ENCODE results near the gene IFI30.
A peak's percentile ranks its signal among the peaks of the same experiment; 100 is the strongest.
"Not testable (repeated sequence)": the region's sequence is repeated elsewhere in the genome, so short reads cannot be mapped to it uniquely, and the experiment has no call there.

Gene IFI30

GRCh38 chr19:18203408-18203862 is 29.8 kb downstream of the IFI30 start:
- DNase-seq (ENCODE audit: low read depth) = peak; percentile 37

DNA sequence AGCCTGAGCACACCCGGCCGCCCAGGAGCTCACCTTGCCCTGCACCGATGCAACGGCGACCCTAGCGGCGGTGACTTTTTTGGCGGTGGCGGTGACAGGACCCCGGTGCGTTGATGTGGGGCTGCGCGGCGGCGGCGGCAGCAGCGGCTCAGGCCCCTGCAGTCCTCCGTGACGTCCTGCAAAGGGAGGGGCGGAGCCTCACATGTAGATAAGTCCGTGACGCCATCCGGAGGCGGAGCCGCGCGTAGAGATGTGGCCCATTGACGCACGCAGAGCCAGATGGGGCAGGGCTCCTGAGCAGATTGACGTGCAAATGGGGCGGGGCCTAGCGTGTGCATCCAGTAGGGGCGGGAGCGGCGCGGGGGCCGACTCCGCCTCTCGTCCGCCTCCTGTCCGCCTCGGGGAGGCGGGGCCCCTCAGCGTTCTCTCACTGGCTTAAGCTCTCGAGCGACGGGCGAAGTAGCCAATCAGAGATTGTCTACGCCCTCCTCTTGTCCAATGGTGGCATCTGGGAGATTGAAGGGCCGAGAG is 30.3 kb downstream of the IFI30 start, which contains the start of gene RAB3A:
RAB3A (minus strand) TSS at position 180 of the 531 bp plus-strand sequence. CDS start 1,302 bp downstream, outside the sequence.
- peak; percentile 99 for DNase-seq (ENCODE audit: low read depth)

DNA sequence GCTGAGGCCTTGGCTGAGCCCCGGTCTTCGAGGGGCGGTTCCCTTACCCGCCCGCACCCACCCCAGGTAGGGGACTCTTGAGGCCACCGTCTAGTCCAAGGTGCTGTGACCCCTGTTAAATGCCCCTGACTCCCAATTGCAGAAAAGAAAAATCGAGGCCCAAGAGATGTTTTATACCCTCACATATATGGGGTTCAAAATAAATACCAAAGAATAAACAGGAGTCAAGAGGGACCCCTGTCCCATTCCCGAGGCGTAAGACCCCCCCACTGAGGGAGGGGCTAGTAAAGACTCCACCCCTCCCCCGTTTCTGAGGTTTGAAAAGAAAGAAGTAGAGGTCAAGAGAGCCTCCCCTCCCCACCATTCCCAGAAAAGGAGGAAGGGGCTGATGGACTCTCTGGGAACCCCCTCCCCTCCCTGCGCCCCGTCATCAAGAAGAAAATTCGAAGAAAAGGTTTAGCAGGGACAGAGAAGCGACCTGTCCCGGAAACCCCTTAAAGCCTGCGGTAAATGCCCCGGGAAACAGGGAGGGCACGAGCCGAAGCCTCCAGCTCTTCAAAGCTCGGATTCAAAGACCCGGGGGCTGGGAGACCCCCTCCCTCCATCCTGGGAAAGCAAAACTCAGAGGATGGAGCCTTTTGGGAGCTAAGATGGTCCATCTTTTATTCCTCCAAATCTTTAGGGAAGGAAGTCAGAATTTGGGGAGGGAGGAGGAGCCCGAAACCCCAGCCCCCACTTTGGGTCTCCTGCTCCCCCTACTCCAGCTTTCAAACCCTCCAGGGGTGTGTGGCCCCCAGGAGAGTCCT is 31.0 kb downstream of the IFI30 start:
- no peak for DNase-seq (ENCODE audit: low read depth)

- DNase-seq (ENCODE audit: low read depth) = peak; percentile 54
These were observed 31.7 kb downstream of the IFI30 start for GRCh38 chr19:18205200-18205892.

DNA sequence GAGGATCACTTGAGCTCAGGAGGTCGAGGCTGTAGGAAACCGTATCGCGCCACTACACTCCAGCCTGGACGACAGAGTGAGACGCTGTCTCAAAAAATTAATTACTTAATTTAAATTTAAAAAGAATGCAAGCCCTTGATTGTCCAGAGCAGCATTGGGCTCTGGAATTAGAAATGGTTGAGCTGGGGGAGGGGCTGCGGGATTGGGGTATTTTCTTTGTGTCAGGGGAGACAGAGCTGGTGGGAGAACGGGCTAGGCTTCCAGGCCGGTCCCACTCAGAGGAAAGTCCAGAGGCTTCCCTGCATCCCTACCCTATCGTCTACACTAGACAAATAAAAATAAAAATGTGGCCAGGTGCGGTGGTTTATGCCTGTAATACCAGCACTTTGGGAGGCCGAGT is 32.4 kb downstream of the IFI30 start:
- DNase-seq (ENCODE audit: low read depth) = no peak

DNA sequence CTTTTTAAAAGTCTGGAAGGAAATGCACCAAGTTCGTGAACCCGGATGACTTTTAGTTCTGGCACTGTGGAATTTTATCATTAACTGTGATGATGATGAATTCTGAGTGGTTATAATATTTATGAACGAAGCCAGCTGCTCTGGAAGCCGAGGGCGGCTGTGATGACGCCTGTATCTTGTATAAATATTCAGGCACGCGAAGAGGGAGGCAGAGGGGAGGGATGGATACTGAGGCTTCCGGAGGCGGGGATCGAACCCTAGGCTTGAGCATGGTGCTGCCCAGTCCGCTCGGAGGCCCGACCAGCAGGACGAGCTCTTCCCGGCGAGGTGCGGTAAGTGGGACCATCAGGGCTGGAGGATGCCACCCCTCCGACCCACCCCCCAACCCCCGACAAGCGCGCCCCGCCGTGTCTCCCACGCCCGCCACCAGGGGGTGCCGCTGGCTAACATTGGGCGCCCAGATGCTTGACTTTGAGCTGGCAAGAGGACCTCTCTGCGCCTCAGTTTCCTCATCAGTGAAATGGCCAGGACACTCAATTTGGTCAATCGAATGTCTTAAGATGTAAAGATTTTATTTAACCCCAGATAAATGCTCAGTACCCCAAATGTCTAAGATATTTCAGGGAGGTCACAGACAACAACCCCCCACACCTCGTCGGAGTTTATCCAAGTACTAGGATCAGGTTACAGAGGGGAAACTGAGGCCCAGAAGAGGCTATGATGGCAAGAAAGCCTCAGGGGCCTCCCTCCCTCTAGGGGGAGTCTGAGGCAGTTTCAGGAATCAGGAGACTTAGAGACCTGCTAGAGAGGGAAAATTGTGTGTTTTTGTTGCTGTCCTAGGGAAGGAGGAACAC is 34.7 kb downstream of the IFI30 start:
- DNase-seq (ENCODE audit: low read depth) = peak; percentile 57

GRCh38 chr19:18209912-18210311 is 36.3 kb downstream of the IFI30 start:
- DNase-seq (ENCODE audit: low read depth) = not testable (repeated sequence)

GRCh38 chr19:18211683-18212082 is 38.1 kb downstream of the IFI30 start:
- DNase-seq (ENCODE audit: low read depth) = no peak

DNA sequence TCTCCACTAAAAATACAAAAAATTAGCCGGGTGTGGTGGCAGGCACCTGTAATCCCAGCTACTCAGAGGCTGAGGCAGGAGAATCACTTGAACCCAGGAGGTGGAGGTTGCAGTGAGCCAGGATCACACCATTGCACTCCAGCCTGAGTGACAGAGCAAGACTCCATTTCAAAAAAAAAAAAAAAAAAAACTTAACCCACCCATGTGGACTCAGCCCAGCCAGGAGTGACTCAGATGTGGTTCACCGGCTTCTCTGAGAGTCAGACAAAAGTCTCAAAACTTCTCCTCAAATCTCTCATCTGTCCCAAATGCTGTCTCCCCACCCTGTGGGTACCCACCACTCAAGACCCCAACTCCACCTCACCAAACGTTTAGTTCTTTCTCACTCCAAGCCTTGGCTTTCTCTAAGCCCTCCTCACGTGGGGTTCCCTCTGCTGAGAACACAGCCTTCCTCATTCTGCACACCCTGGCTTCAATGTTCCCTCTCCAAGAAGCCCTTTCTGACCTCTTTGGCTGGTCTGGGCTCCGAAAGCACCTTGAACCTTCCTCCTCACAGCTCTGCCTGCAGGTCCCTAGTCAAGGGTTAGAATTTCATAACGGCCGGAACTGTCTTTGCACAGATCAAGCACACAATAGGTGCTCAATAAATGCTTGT is 41.3 kb downstream of the IFI30 start:
- no peak for DNase-seq (ENCODE audit: low read depth)

DNA sequence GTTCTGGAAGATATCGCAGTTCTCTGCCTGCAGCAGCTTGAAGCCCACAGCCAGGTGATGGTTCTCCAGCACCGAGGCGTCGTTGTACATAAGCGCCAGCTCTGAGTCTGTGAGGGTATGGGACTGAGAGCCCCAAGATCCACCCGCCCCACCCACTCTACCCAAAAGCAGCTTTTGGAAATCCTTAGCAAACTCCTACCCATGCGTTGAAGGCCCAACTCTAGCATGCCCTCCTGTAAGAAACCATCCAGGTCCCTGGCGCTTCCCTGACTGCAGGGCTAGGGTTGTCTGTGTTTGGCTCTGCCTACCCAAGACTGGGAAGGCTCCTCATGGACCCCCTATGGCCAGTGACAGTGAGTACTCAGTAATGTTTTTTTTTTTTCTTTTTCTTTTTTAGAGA is 43.2 kb downstream of the IFI30 start:
- no peak for DNase-seq (ENCODE audit: low read depth)

- no peak for DNase-seq (ENCODE audit: low read depth)
These were observed 44.5 kb downstream of the IFI30 start for GRCh38 chr19:18218159-18218558.

- no peak for DNase-seq (ENCODE audit: low read depth)
These were observed 45.0 kb downstream of the IFI30 start for GRCh38 chr19:18218600-18218999.

DNA sequence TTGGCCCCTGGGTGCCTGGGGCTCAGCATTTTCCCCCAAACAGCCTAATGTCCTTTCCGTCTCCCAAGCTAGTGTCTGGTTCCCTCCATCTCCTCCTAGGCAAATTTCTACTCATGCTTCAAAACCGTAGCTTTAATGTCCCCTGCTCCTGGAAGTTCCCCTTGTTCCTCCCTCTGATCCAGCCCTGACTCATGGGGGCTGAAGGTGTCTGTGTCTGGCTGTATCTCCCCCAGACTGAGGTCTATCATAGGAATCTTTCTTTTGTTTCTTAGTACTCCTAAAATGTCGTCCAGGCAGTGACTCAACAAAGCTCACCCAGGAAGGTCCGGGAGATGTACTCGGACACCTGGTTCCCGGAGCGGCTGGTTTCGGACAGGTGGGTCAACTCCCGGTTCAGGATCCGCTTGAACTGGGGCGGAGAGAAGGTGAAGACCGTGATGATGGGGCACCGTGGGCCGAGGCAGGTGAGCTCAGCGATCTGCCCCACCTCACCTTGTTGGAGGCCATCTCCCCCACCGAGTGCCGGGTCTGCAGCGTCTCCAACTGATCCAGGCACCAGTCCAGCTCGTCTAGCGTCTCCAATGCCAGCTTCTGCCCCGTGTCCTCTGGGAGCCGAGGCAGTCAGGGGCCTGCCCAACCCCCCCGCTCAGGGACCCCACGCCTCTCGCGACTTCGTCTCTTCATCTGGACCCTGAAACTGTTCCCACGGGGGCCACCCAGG is 46.5 kb downstream of the IFI30 start:
- no peak for DNase-seq (ENCODE audit: low read depth)

DNA sequence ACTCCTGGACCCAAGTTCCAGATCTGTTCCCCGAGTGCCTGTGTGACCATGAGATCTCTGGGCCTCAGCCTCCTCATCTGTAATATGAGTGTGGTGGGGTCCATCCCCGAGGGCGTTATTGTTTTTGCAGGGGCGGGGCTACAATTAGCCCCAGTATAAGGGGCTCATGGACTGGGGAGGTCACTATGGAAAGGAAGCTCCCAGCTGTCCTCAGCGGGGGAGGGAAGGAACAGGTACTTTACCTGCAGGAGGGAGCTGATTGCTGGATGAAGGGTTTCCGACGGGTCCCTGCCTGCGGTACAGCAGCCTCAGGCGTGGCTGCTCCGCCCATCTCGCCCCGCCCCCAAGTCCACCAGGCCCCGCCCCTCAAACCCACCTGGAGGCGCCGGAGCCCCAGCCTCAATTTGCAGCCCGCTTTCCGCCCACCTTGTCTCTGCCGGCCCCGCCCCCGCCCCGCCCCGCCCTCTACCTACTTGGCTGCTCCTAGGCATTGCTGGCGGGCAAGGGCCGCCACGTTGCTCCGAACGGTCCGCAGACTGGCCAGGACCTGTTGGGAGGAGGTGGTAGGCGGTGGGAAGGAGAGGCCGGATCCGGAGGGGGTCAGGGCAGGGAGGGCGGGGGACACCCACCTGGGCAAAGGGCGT is 47.1 kb downstream of the IFI30 start:
- DNase-seq (ENCODE audit: low read depth) = no peak

DNA sequence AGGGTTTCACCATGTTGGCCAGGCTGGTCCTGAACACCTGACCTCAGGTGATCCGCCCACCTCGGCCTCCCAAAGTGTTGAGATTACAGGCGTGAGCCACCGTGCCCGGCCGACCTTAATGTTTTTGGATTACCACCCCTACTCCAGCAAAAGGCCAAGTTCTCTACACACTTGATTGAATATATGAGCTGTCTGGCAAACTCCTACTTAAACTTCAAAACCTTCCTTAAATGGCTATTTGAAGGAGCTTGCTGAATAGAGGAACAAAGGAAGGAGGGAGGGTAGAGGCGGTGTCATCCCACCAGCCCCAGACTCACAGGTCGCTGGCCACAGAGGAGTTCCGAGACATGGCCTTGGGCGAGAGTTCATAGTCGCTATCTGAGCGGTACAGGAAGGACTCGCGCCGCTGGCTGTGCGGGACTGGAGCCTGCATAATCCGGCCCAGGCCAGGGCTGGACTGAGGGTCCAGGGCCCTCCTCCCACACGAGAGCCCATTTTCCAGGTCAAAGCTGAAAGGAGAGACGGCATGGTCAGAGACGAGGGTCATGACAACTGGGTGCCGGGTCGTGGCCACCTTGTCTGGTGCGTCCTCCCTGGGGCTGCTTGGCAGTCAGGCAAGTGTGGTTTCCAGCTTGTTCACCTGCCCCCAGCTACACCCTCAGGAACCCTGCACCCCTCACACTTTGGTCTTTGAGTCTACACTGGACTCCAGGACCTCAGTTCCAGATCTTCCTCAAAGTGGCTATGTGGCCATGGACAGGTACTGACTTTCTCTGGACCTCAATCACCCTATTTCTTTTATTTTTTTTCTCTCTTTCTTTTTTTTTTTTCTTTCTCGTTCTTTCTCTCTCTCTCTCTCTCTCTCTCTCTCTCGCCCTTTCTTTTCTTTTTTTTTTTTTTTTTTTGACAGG is 48.5 kb downstream of the IFI30 start:
- no peak for DNase-seq (ENCODE audit: low read depth)

GRCh38 chr19:18223860-18224524 is 50.4 kb downstream of the IFI30 start:
- DNase-seq (ENCODE audit: low read depth) = no peak

DNA sequence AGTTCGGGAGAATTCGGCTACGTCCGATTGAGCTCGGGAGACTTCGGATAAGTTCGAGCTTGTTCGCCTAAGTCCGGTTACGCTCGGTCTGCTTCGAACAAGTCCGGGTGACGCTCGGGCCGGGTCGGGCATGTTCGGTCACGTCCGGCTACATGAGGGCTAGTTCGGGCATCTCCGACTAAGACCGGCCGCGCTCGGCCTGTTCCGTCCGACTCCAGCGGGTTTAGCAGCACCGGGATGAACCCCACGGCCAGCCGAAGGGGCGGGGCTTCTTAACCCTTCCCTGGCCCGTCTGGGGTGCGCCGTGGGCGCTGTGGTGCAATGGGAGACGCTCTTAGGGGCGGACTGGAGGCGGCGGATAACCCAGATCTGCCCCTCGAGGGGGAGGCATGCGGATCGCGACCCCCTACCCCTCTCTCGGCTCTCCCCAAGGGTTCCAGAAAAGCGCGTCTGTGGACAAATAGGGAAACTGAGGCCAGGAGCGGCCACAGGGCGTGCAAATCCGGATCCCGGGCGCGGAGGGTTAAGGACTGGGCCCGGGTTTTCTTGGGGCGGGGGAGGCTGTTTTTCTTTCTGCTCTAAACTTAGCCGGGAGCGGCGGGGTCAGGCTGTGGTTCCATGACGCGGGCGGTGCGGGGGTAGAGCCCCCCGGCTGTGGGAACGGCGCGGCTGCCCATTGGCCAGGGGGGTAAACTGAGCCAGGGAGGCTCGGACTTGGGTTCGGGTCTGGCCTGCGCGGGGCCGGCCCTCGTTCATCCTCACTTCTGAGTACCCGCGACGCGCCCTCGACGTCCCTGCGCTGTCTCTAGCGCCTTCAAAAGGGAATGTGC is 51.1 kb downstream of the IFI30 start:
- DNase-seq (ENCODE audit: low read depth) = peak; percentile 71

DNA sequence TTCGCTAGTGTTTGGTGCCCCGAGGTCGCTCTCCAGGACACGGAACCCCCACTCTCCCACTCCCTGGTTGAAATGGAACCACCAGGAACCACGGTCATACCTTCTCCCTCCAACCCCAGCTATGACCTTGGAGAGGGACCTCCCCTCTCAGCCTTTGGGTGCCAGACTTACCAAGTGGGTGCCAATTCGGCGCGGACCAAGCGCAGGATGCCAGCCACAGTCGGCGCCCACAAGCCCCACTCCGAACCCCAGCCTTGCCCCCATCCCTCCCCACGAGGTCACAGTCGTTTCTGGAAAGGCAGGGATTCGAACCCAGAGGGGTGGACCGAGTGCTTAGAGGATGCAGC is 51.7 kb downstream of the IFI30 start:
- DNase-seq (ENCODE audit: low read depth) = no peak

Measured in activated T-cell treated with anti-CD3 and anti-CD28 coated beads for 1 hour (primary cell).